HEK293 (cell line): Measurements from ENCODE around the gene OMA1.

Source experiments
- CTCF ChIA-PET: fragments of 350-600 bp; formaldehyde crosslinking; extraction: SDS; loops from one replicate; lab custom pipeline; 2021; ENCODE audit warnings: antibody characterized with exemption; lab: Yijun Ruan, JAX
- POLR2A ChIA-PET: fragments of 300-600 bp; formaldehyde crosslinking; extraction: SDS; loops from one replicate; lab custom pipeline; 2020; ENCODE audit warnings: antibody characterized with exemption, inconsistent platforms; lab: Yijun Ruan, JAX
- H3K27ac ChIP-seq: fragments of 200-500 bp; sonication (Bioruptor generic); 2 replicates; pipeline ENCODE4 v1.5.1; 2014; ENCODE audit warnings: low read depth, low read length, control low read depth, inconsistent platforms; ENCODE audit errors: extremely low read depth
- H3K36me3 ChIP-seq, 2 experiments: fragments of 200-500 bp in 1 of 2; sonication (Bioruptor generic) in 1 of 2; 1 replicate in 1 of 2; 2 replicates in 1 of 2; pipeline ENCODE4 v1.5.1; 2014 to 2017; ENCODE audit warnings: inconsistent platforms in 2 of 2, low read length in 2 of 2; ENCODE audit not compliant: control insufficient read depth in 2 of 2, insufficient read depth in 1 of 2
- H3K4me1 ChIP-seq: fragments of 200-500 bp; sonication (Bioruptor generic); 2 replicates; pipeline ENCODE4 v1.5.1; 2014; ENCODE audit warnings: mild to moderate bottlenecking, low read length, inconsistent platforms; ENCODE audit not compliant: control insufficient read depth, insufficient read depth
- H3K4me3 ChIP-seq: 2 replicates; pipeline ENCODE4 v1.5.1; 2011; ENCODE audit warnings: low read depth, mild to moderate bottlenecking, control low read depth, low read length, moderate library complexity
- H3K9me3 ChIP-seq: fragments of 200-500 bp; sonication (Bioruptor generic); 2 replicates; pipeline ENCODE4 v1.5.1; 2014; ENCODE audit warnings: low read depth, low read length, inconsistent platforms; ENCODE audit not compliant: control insufficient read depth, insufficient read depth
- FEZF1 ChIP-seq: fragments of 450-650 bp; formaldehyde crosslinking; IDR thresholded peaks from 2 replicates; pipeline ENCODE4 v1.5.1; 2016; ENCODE audit warnings: missing biosample characterization, missing genetic modification characterization
- HIC1 ChIP-seq: fragments of 450-650 bp; formaldehyde crosslinking; IDR thresholded peaks from 2 replicates; pipeline ENCODE4 v1.5.1; 2016; ENCODE audit warnings: missing biosample characterization, missing genetic modification characterization
- PATZ1 ChIP-seq: fragments of 450-650 bp; formaldehyde crosslinking; IDR thresholded peaks from 2 replicates; pipeline ENCODE4 v1.5.1; 2016; ENCODE audit warnings: missing biosample characterization, missing genetic modification characterization
- PBX3 ChIP-seq: sonication (generic); formaldehyde crosslinking; IDR thresholded peaks from 2 replicates; pipeline ENCODE4 v1.8.1; 2022; ENCODE audit warnings: mild to moderate bottlenecking, moderate library complexity, missing genetic modification reagents
- ZBTB7A ChIP-seq: fragments of 450-650 bp; formaldehyde crosslinking; IDR thresholded peaks from 2 replicates; pipeline ENCODE4 v1.5.1; 2016; ENCODE audit warnings: low read depth, missing biosample characterization, missing genetic modification characterization
- ZNF2 ChIP-seq: fragments of 450-650 bp; formaldehyde crosslinking; IDR thresholded peaks from 2 replicates; pipeline ENCODE4 v1.5.1; 2016; ENCODE audit warnings: missing biosample characterization, missing genetic modification characterization
- ZNF202 ChIP-seq: fragments of 450-650 bp; formaldehyde crosslinking; IDR thresholded peaks from 2 replicates; pipeline ENCODE4 v1.5.1; 2016; ENCODE audit warnings: missing biosample characterization, missing genetic modification characterization, borderline replicate concordance
- ZNF211 ChIP-seq: fragments of 450-650 bp; formaldehyde crosslinking; IDR thresholded peaks from 2 replicates; pipeline ENCODE4 v1.5.1; 2016; ENCODE audit warnings: low read depth, missing biosample characterization, missing genetic modification characterization
- ZNF223 ChIP-seq: fragments of 450-650 bp; formaldehyde crosslinking; IDR thresholded peaks from 2 replicates; pipeline ENCODE4 v1.5.1; 2016; ENCODE audit warnings: missing biosample characterization, missing genetic modification characterization
- ZNF280D ChIP-seq: fragments of 450-650 bp; formaldehyde crosslinking; IDR thresholded peaks from 2 replicates; pipeline ENCODE4 v1.5.1; 2016; ENCODE audit warnings: missing biosample characterization, missing genetic modification characterization
- ZNF324 ChIP-seq: fragments of 450-650 bp; formaldehyde crosslinking; IDR thresholded peaks from 2 replicates; pipeline ENCODE4 v1.5.1; 2016; ENCODE audit warnings: missing biosample characterization, missing genetic modification characterization
- ZNF571 ChIP-seq: fragments of 450-650 bp; formaldehyde crosslinking; IDR thresholded peaks from 2 replicates; pipeline ENCODE4 v1.5.0; 2017; ENCODE audit warnings: missing biosample characterization, missing genetic modification characterization
- TF ChIP-seq, protein P1 (sequence below): fragments of 450-650 bp; formaldehyde crosslinking; conservative IDR thresholded peaks from 2 replicates; pipeline ENCODE4 v1.5.1; 2016; ENCODE audit warnings: low read depth, missing biosample characterization, missing genetic modification characterization
- TF ChIP-seq, protein P2 (sequence below): fragments of 450-650 bp; formaldehyde crosslinking; IDR thresholded peaks from 2 replicates; pipeline ENCODE4 v1.5.1; 2017; ENCODE audit warnings: missing biosample characterization, missing genetic modification characterization
- TF ChIP-seq, protein P3 (sequence below): fragments of 450-650 bp; formaldehyde crosslinking; IDR thresholded peaks from 2 replicates; pipeline ENCODE4 v1.5.1; 2016; ENCODE audit warnings: missing biosample characterization, missing genetic modification characterization

The OMA1 gene

GRCh38 chr1:58456470-58456869 lies 90.1 kb downstream of the OMA1 start:
- Histone ChIP-seq H3K9me3 (no peaks in the 10 kb centered on the region), H3K27ac (no peak overlapping the region), H3K4me3 (no peak overlapping the region), H3K36me3 (no peaks in the 10 kb centered on the region), H3K4me1 (no peaks in the 10 kb centered on the region)
- POLR2A ChIA-PET = no interaction called here
- TF ChIP-seq FEZF1 (tag by site-specific recombination) = no peak
- no peak for TF ChIP-seq ZNF280D (tag by site-specific recombination)
- no peak for TF ChIP-seq ZNF202 (tag by site-specific recombination)
- TF ChIP-seq, protein P1, sequence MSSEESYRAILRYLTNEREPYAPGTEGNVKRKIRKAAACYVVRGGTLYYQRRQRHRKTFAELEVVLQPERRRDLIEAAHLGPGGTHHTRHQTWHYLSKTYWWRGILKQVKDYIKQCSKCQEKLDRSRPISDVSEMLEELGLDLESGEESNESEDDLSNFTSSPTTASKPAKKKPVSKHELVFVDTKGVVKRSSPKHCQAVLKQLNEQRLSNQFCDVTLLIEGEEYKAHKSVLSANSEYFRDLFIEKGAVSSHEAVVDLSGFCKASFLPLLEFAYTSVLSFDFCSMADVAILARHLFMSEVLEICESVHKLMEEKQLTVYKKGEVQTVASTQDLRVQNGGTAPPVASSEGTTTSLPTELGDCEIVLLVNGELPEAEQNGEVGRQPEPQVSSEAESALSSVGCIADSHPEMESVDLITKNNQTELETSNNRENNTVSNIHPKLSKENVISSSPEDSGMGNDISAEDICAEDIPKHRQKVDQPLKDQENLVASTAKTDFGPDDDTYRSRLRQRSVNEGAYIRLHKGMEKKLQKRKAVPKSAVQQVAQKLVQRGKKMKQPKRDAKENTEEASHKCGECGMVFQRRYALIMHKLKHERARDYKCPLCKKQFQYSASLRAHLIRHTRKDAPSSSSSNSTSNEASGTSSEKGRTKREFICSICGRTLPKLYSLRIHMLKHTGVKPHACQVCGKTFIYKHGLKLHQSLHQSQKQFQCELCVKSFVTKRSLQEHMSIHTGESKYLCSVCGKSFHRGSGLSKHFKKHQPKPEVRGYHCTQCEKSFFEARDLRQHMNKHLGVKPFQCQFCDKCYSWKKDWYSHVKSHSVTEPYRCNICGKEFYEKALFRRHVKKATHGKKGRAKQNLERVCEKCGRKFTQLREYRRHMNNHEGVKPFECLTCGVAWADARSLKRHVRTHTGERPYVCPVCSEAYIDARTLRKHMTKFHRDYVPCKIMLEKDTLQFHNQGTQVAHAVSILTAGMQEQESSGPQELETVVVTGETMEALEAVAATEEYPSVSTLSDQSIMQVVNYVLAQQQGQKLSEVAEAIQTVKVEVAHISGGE (tag by site-specific recombination) = no peak
- TF ChIP-seq, protein P2, sequence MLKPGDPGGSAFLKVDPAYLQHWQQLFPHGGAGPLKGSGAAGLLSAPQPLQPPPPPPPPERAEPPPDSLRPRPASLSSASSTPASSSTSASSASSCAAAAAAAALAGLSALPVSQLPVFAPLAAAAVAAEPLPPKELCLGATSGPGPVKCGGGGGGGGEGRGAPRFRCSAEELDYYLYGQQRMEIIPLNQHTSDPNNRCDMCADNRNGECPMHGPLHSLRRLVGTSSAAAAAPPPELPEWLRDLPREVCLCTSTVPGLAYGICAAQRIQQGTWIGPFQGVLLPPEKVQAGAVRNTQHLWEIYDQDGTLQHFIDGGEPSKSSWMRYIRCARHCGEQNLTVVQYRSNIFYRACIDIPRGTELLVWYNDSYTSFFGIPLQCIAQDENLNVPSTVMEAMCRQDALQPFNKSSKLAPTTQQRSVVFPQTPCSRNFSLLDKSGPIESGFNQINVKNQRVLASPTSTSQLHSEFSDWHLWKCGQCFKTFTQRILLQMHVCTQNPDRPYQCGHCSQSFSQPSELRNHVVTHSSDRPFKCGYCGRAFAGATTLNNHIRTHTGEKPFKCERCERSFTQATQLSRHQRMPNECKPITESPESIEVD = no peak
- no peak for TF ChIP-seq ZNF211 (tag by site-specific recombination)
- no peak for TF ChIP-seq ZNF223 (tag by site-specific recombination)
- no peak for TF ChIP-seq HIC1 (tag by site-specific recombination)
- TF ChIP-seq, protein P3, sequence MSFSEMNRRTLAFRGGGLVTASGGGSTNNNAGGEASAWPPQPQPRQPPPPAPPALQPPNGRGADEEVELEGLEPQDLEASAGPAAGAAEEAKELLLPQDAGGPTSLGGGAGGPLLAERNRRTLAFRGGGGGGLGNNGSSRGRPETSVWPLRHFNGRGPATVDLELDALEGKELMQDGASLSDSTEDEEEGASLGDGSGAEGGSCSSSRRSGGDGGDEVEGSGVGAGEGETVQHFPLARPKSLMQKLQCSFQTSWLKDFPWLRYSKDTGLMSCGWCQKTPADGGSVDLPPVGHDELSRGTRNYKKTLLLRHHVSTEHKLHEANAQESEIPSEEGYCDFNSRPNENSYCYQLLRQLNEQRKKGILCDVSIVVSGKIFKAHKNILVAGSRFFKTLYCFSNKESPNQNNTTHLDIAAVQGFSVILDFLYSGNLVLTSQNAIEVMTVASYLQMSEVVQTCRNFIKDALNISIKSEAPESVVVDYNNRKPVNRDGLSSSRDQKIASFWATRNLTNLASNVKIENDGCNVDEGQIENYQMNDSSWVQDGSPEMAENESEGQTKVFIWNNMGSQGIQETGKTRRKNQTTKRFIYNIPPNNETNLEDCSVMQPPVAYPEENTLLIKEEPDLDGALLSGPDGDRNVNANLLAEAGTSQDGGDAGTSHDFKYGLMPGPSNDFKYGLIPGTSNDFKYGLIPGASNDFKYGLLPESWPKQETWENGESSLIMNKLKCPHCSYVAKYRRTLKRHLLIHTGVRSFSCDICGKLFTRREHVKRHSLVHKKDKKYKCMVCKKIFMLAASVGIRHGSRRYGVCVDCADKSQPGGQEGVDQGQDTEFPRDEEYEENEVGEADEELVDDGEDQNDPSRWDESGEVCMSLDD (tag by site-specific recombination) = no peak
- no peak for TF ChIP-seq ZBTB7A (tag by site-specific recombination)
- no peak for TF ChIP-seq ZNF571 (tag by site-specific recombination)
- no peak for TF ChIP-seq PBX3 (CRISPR knock-in tag)
- TF ChIP-seq ZNF324 (tag by site-specific recombination) = no peak
- no peak for TF ChIP-seq PATZ1 (tag by site-specific recombination)
- TF ChIP-seq ZNF2 = no peak
- CTCF ChIA-PET = no interaction called here
